ENCODE data around the gene GJC3. TPM values are rescaled to one million over a fixed set of nuclear protein-coding genes. Genes with fewer than 3 reads are reported as not detected.

Gene GJC3
- polyA plus RNA-seq, 10 donors: 0.18 to 0.63 (median 0.41) TPM

Other genes with a start within 250 kb of the GJC3 start
- gene CYP3A5, start 249.6 kb downstream of the GJC3 start, polyA plus RNA-seq (ENCODE audit: insufficient read length in 10 of 10): 1 to 10 TPM in 6 of 10 donors, under 1 TPM in 4; 0.54 to 1.6 (median 1.0) TPM
- 1 to 10 TPM in 1 of 10 donors, under 1 TPM in 3, not detected in 6; 0.31 to 1.6 (median 0.46) TPM for gene CYP3A7, start 194.4 kb downstream of the GJC3 start, polyA plus RNA-seq (ENCODE audit: insufficient read length in 10 of 10)
- under 1 TPM in 5 of 10 donors, not detected in 5; 0.09 to 0.45 (median 0.12) TPM for gene CYP3A4, start 145.4 kb downstream of the GJC3 start, polyA plus RNA-seq (ENCODE audit: insufficient read length in 10 of 10)
- gene CYP3A43, start 101.6 kb downstream of the GJC3 start, polyA plus RNA-seq (ENCODE audit: insufficient read length in 10 of 10): under 1 TPM in 2 of 10 donors, not detected in 8; 0.21 TPM
- gene OR2AE1, start 52.6 kb downstream of the GJC3 start, polyA plus RNA-seq (ENCODE audit: insufficient read length in 10 of 10): under 1 TPM in 1 of 10 donors, not detected in 9; 0.14 TPM
- gene TRIM4, start 10.1 kb downstream of the GJC3 start, polyA plus RNA-seq (ENCODE audit: insufficient read length in 10 of 10): 10 to 100 TPM; 14.6 to 19.5 (median 16.6) TPM
- 1 to 10 TPM in 4 of 10 donors, under 1 TPM in 6; 0.56 to 1.3 (median 0.82) TPM for gene AZGP1, start 46.4 kb upstream of the GJC3 start, polyA plus RNA-seq (ENCODE audit: insufficient read length in 10 of 10)
- 10 to 100 TPM; 18.3 to 34.5 (median 31.2) TPM for gene ZKSCAN1, start 86.0 kb upstream of the GJC3 start, polyA plus RNA-seq (ENCODE audit: insufficient read length in 10 of 10)
- gene ZSCAN21, start 120.2 kb upstream of the GJC3 start, polyA plus RNA-seq (ENCODE audit: insufficient read length in 10 of 10): 10 to 100 TPM; 10.3 to 16.7 (median 13.9) TPM
- 10 to 100 TPM; 21.1 to 31.0 (median 26.7) TPM for gene ZNF3, start 152.1 kb upstream of the GJC3 start, polyA plus RNA-seq (ENCODE audit: insufficient read length in 10 of 10)
- 100 to 1,000 TPM in 2 of 10 donors, 10 to 100 TPM in 8; 83.6 to 105 (median 86.3) TPM for gene COPS6, start 159.3 kb upstream of the GJC3 start, polyA plus RNA-seq (ENCODE audit: insufficient read length in 10 of 10)
- gene MCM7, start 171.8 kb upstream of the GJC3 start, polyA plus RNA-seq (ENCODE audit: insufficient read length in 10 of 10): 10 to 100 TPM; 57.2 to 96.4 (median 66.4) TPM
- gene AP4M1, start 172.0 kb upstream of the GJC3 start, polyA plus RNA-seq (ENCODE audit: insufficient read length in 10 of 10): 10 to 100 TPM; 16.1 to 25.5 (median 19.3) TPM
- gene TAF6, start 189.7 kb upstream of the GJC3 start, polyA plus RNA-seq (ENCODE audit: insufficient read length in 10 of 10): 10 to 100 TPM; 30.8 to 40.0 (median 34.1) TPM
- gene CNPY4, start 190.0 kb upstream of the GJC3 start, polyA plus RNA-seq (ENCODE audit: insufficient read length in 10 of 10): 10 to 100 TPM; 28.1 to 53.4 (median 38.3) TPM
- 1 to 10 TPM in 4 of 10 donors, under 1 TPM in 6; 0.44 to 1.5 (median 0.95) TPM for gene MBLAC1, start 197.3 kb upstream of the GJC3 start, polyA plus RNA-seq (ENCODE audit: insufficient read length in 10 of 10)
- gene LAMTOR4, start 219.3 kb upstream of the GJC3 start, polyA plus RNA-seq (ENCODE audit: insufficient read length in 10 of 10): 10 to 100 TPM; 48.3 to 81.1 (median 61.8) TPM
- 10 to 100 TPM in 7 of 10 donors, 1 to 10 TPM in 3; 9.6 to 12.9 (median 10.7) TPM for gene TRAPPC14, start 229.1 kb upstream of the GJC3 start, polyA plus RNA-seq (ENCODE audit: insufficient read length in 10 of 10)
- gene GAL3ST4, start 239.0 kb upstream of the GJC3 start, polyA plus RNA-seq (ENCODE audit: insufficient read length in 10 of 10): 10 to 100 TPM in 8 of 10 donors, 1 to 10 TPM in 2; 8.6 to 14.4 (median 11.0) TPM
- gene GPC2, start 247.8 kb upstream of the GJC3 start, polyA plus RNA-seq (ENCODE audit: insufficient read length in 10 of 10): 1 to 10 TPM; 4.0 to 8.6 (median 5.9) TPM
- gene STAG3, start 248.3 kb upstream of the GJC3 start, polyA plus RNA-seq (ENCODE audit: insufficient read length in 10 of 10): 10 to 100 TPM in 7 of 10 donors, 1 to 10 TPM in 3; 8.4 to 25.7 (median 12.6) TPM

All from muscle of back (tissue), 10 donors.